Measurements from ENCODE around the gene MFAP3L. TPM values are rescaled to one million over a fixed set of nuclear protein-coding genes. Genes with fewer than 3 reads are reported as not detected.

Gene MFAP3L
- total and polyA plus RNA-seq, 4 donors, result 0.87 to 5.3 (median 2.4) TPM

- Histone ChIP-seq H3K4me1 (ENCODE audit: control insufficient read depth in 5 of 5, insufficient read depth in 5 of 5, low read length in 5 of 5) (peaks cover 0 to 6% (median 0%) of the 10 kb centered on the region in 5 donors), H3K36me3 (ENCODE audit: control insufficient read depth in 4 of 4, insufficient read depth in 4 of 4, low read length in 4 of 4) (no peaks in the 10 kb centered on the region), H3K27ac (ENCODE audit: low read depth in 1 of 2, low read length in 1 of 2) (no peak overlapping the region), H3K27me3 (ENCODE audit: control insufficient read depth in 3 of 3, insufficient read depth in 3 of 3, low read length in 2 of 3) (no peaks in the 10 kb centered on the region), H3K9me3 (ENCODE audit: control insufficient read depth in 4 of 4, insufficient read depth in 3 of 4, low read length in 3 of 4) (no peaks in the 10 kb centered on the region), H3K9ac (ENCODE audit: insufficient read depth in 1 of 2, low read length in 2 of 2) (no peak overlapping the region), H3K4me3 (no peak overlapping the region)
- no peak for TF ChIP-seq CTCF (IDR thresholded peaks at IDR 0.05; ENCODE audit: control extremely low read depth, extremely low read depth)
- no peak for DNase-seq
- 93 to 95% methylated on average over 12 of the region's 12 CpGs for WGBS, 2 donors
- no peak for ATAC-seq (ENCODE audit: insufficient read depth, low FRiP score)
Observed at GRCh38 chr4:170003071-170004070, 22.8 kb downstream of the MFAP3L start.

DNA sequence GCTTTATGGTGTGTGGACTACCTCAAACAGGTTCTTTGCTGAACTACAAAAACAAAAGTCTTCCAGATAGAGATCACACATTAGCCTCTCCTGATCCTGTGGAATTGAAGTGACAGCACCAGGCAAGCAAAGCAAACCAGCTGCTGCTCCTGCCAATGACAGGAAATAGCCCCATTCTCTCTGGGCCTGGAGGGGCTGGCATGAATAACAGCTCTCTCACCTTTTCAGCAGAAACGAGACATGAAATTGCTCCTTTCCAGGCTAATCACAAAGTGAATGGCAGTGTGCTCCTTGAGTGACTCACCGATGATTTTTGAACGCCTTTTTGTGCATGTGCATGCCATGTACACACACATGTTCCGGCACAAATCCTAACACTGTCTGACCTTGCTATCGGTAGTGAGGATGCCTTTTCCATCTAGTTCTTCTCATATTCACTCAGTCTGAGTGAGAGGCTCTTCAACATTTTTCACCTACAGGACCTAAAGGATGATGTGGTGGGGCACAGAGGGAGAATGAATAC lies 24.4 kb downstream of the MFAP3L start:
- H3K36me3 ChIP-seq (ENCODE audit: control insufficient read depth in 4 of 4, insufficient read depth in 4 of 4, low read length in 4 of 4), result no peaks in the 10 kb centered on the region
- no peak overlapping the region for H3K4me3 ChIP-seq
- TF ChIP-seq CTCF (IDR thresholded peaks at IDR 0.05; ENCODE audit: control extremely low read depth, extremely low read depth), result no peak
- no peak overlapping the region for H3K27ac ChIP-seq (ENCODE audit: low read depth in 1 of 2, low read length in 1 of 2)
- no peaks in the 10 kb centered on the region for H3K9me3 ChIP-seq (ENCODE audit: control insufficient read depth in 4 of 4, insufficient read depth in 3 of 4, low read length in 3 of 4)
- DNase-seq (no peak), ATAC-seq (ENCODE audit: insufficient read depth, low FRiP score) (no peak)
- no peaks in the 10 kb centered on the region for H3K27me3 ChIP-seq (ENCODE audit: control insufficient read depth in 3 of 3, insufficient read depth in 3 of 3, low read length in 2 of 3)
- 79% methylated on average over 5 of the region's 5 CpGs for WGBS, 2 donors
- H3K9ac ChIP-seq (ENCODE audit: insufficient read depth in 1 of 2, low read length in 2 of 2), result no peak overlapping the region
- peaks cover 0 to 6% (median 0%) of the 10 kb centered on the region in 5 donors for H3K4me1 ChIP-seq (ENCODE audit: control insufficient read depth in 5 of 5, insufficient read depth in 5 of 5, low read length in 5 of 5)

DNA sequence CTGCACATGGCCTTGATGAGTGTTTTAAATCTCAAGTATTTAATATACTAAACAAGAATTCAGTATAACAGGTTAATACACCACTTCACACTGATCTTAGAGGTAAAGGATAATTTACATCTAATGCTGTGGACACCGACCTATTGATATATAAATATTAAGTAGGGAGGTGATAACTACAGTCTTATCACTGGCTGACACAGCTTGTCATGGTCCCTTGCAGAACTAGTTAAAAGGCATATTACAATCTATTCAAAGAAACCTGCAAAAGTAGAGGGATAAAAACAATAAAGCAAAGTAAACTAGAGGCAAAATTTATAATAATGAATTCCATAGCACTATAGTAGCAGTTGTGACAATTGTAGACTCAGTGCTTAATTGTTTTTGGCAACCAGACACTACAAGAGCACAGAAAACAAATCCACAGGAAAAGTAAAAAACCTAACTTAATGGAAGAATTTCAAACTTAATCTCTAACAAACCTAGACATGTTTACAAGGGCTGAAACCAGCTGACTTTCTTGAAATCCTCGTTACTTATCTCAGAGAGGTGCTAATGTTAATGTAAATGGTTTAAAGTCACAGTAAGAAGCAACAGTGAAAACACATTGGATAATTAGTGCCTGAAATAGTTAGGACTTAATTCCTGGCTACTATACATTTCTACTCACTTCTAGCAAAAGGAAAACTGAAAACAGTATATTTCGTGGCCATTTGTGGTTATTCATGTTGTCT lies 25.0 kb downstream of the MFAP3L start:
- no peaks in the 10 kb centered on the region for H3K27me3 ChIP-seq (ENCODE audit: control insufficient read depth in 3 of 3, insufficient read depth in 3 of 3, low read length in 2 of 3)
- 65 to 72% methylated on average over 3 of the region's 3 CpGs for WGBS, 2 donors
- no peak overlapping the region for H3K9ac ChIP-seq (ENCODE audit: insufficient read depth in 1 of 2, low read length in 2 of 2)
- no peak overlapping the region for H3K27ac ChIP-seq (ENCODE audit: low read depth in 1 of 2, low read length in 1 of 2)
- no peak overlapping the region for H3K4me3 ChIP-seq
- DNase-seq (no peak), ATAC-seq (ENCODE audit: insufficient read depth, low FRiP score) (no peak)
- no peak for TF ChIP-seq CTCF (IDR thresholded peaks at IDR 0.05; ENCODE audit: control extremely low read depth, extremely low read depth)
- no peaks in the 10 kb centered on the region for H3K36me3 ChIP-seq (ENCODE audit: control insufficient read depth in 4 of 4, insufficient read depth in 4 of 4, low read length in 4 of 4)
- no peaks in the 10 kb centered on the region for H3K9me3 ChIP-seq (ENCODE audit: control insufficient read depth in 4 of 4, insufficient read depth in 3 of 4, low read length in 3 of 4)
- H3K4me1 ChIP-seq (ENCODE audit: control insufficient read depth in 5 of 5, insufficient read depth in 5 of 5, low read length in 5 of 5), result peaks cover 0 to 6% (median 0%) of the 10 kb centered on the region in 5 donors

All from lung (tissue), 12 donors.